RWPE2 (cell line): ENCODE measurements around the gene ATP2A3.

Experiments used
- ATAC-seq: fragments of 200-7000 bp; cut with Tn5 transposase; 3 replicates; pipeline ENCODE4 v1.9.1; 2021; ENCODE audit warnings: low read depth
- DNase-seq: peaks from one replicate; pipeline ENCODE4 v3.0.0-alpha.2; 2020; ENCODE audit warnings: low spot score
- H3K27ac ChIP-seq: fragments of 450-650 bp; 2 replicates; pipeline ENCODE4 v1.5.1; 2017; ENCODE audit warnings: mild to moderate bottlenecking; ENCODE audit not compliant: poor library complexity, severe bottlenecking
- H3K27me3 ChIP-seq: fragments of 250-450 bp; sonication (Bioruptor Pico); 2 replicates; pipeline ENCODE4 v1.5.1; 2021; ENCODE audit warnings: mild to moderate bottlenecking, moderate library complexity; ENCODE audit not compliant: insufficient read depth, poor library complexity, severe bottlenecking
- H3K36me3 ChIP-seq: fragments of 250-450 bp; sonication (Bioruptor Pico); 2 replicates; pipeline ENCODE4 v1.5.1; 2020; ENCODE audit warnings: low read depth, mild to moderate bottlenecking, moderate library complexity
- H3K4me1 ChIP-seq: fragments of 250-450 bp; sonication (Bioruptor Pico); 2 replicates; pipeline ENCODE4 v1.5.1; 2021; ENCODE audit warnings: mild to moderate bottlenecking, moderate library complexity; ENCODE audit not compliant: insufficient read depth, poor library complexity, severe bottlenecking
- H3K4me3 ChIP-seq: fragments of 250-450 bp; sonication (Bioruptor Pico); 2 replicates; pipeline ENCODE4 v1.5.1; 2021; ENCODE audit warnings: mild to moderate bottlenecking, moderate library complexity; ENCODE audit not compliant: severe bottlenecking
- H3K9me3 ChIP-seq: fragments of 250-450 bp; sonication (Bioruptor Pico); 2 replicates; pipeline ENCODE4 v1.5.1; 2021; ENCODE audit warnings: mild to moderate bottlenecking, moderate library complexity; ENCODE audit not compliant: severe bottlenecking
- TF ChIP-seq, protein P1 (sequence below): fragments of 450-650 bp; IDR thresholded peaks from one replicate; pipeline ENCODE4 v1.5.1; 2017; ENCODE audit warnings: mild to moderate bottlenecking, moderate library complexity; ENCODE audit not compliant: poor library complexity, severe bottlenecking

ATP2A3 gene

DNA sequence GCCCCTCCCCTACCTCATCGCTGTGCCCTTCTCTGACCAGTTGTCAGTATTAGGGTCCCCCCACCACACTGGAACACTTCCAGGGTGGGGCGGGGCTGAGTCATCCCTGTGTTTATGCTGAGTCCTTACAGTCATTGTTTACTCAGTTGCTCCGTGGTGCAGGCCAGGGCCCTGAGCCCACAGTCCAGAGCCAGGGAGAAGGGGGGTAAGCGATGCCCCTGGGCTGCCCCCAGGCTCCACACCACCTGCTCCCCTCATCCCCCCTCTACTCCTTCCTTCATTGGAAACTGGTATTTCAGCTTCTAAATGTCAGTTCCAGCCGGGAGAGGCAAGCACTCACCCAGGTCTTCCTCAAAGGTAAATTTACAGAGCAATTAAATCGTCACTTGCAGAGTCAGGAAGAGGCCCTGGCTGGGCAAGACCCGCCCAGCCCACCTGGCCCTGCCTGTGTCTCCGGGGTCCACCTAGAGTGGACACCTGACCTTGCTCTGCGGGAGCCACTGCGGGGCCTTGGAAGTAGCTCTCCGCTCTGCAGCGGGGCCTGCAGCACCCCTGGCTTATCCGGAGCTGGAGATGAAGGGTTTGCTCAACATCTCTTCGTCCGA lies 4.8 kb downstream of the ATP2A3 start:
- H3K36me3 ChIP-seq: no peaks in the 10 kb centered on the region
- DNase-seq: no peak

DNA sequence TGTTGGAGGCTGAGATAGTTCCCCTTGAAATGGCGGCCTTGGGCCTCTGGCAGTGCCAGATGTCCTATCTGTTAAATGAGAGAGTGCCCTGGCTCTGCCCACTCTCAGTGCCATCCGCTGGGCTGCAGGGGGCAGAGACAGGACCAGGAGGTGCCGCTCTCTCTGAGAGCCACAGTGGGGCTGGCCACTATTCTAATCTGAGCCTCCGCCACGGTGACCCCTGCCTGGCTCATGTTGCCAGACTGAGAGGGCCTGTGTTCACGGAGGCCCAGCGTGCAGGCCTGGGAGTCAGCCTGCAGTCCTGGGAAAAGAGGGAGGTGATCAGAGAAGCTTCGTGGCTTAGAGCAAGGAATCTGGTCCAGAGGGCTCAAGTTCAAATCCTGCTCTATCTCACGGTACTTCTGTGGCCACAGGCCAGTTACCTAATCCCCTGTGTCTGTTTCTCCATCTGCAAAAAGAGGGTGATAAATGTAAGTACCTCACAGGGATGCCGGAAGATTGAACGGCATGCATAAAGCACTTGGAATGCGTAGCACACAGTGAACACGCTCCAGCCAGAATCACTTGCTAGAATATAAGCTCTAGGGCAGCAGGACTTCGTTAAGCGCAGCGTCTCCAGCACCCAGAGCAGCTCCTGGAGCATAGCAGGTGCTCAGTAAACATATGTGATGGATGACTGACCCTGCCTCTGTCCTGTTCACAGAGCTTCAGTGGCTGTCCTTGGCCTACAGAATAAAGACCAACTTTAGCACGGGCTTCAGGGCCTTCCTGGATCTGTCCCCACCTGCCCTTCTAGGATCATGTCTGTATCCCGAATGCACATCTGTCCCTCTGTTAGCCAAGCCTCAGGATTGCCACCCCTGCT lies 6.3 kb downstream of the ATP2A3 start:
- Histone ChIP-seq H3K4me3 (no peak overlapping the region), H3K36me3 (no peaks in the 10 kb centered on the region), H3K27me3 (peaks cover 13% of the 10 kb centered on the region), H3K27ac (no peak overlapping the region), H3K4me1 (peaks cover 6% of the 10 kb centered on the region), H3K9me3 (no peaks in the 10 kb centered on the region)
- TF ChIP-seq, protein P1, sequence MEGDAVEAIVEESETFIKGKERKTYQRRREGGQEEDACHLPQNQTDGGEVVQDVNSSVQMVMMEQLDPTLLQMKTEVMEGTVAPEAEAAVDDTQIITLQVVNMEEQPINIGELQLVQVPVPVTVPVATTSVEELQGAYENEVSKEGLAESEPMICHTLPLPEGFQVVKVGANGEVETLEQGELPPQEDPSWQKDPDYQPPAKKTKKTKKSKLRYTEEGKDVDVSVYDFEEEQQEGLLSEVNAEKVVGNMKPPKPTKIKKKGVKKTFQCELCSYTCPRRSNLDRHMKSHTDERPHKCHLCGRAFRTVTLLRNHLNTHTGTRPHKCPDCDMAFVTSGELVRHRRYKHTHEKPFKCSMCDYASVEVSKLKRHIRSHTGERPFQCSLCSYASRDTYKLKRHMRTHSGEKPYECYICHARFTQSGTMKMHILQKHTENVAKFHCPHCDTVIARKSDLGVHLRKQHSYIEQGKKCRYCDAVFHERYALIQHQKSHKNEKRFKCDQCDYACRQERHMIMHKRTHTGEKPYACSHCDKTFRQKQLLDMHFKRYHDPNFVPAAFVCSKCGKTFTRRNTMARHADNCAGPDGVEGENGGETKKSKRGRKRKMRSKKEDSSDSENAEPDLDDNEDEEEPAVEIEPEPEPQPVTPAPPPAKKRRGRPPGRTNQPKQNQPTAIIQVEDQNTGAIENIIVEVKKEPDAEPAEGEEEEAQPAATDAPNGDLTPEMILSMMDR: no peak
- no peak for DNase-seq
- ATAC-seq: no peak

More for the DNA sequence above, 4.8 kb downstream of the ATP2A3 start:
- TF ChIP-seq, protein P1: no peak
- Histone ChIP-seq H3K27me3 (peaks cover 22% of the 10 kb centered on the region), H3K27ac (no peak overlapping the region), H3K4me1 (peaks cover 6% of the 10 kb centered on the region), H3K9me3 (no peaks in the 10 kb centered on the region), H3K4me3 (no peak overlapping the region)
- ATAC-seq: peak; percentile 82

DNA sequence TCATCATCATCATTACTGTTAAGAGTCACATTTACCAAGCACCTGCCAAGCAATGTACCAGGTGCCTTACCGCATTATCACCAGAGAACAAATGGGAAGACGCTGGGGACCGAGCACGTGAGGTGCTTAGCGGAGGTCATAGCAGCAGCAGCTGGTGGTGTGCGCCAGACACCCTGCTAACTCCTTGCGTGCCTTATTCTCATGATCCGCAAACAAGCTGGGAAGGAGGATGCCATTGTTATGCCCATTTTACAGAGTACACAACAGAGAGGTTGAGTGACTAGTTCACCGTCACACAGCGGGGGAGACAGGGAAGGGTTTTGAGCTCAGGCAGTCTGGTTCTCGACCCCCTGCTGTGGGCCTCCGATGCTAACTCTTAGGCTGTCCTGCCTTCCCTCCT lies 7.3 kb downstream of the ATP2A3 start:
- H3K9me3 ChIP-seq: no peaks in the 10 kb centered on the region
- H3K36me3 ChIP-seq: no peaks in the 10 kb centered on the region
- H3K27me3 ChIP-seq: peaks cover 3% of the 10 kb centered on the region
- H3K4me1 ChIP-seq: peaks cover 6% of the 10 kb centered on the region
- DNase-seq: no peak
- no peak for ATAC-seq
- TF ChIP-seq, protein P1: no peak
- H3K27ac ChIP-seq: no peak overlapping the region
- H3K4me3 ChIP-seq: no peak overlapping the region

DNA sequence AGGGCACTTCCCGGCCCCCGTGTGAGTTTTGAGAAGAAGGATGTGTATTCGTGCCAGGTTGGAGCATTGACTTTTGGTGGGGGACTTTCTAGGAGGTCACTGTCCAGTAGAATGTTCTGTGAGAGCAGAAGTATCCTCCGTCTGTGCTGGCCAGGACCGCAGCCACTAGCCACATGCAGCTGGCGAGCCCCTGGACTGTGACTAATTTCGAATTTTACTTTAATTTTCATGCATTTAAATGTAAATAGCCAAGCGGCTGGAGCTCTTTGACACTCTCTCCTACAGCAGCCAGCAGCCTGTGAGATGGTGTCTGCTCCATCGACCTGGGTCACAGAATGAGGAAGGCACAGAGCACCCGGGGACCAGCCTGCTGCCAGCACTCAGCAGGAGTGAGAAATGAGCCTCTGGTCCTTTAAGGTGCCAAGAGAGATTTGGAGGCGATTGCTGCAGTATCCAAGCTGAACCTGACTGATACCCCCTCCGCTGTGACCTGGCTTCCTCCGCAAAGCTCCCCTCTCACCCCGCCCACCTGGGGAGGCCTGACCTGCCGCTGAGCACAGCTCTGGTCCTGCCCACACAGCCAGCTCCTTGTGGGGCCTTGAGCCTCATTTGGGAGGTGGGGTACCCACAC lies 7.8 kb downstream of the ATP2A3 start:
- ATAC-seq (no peak), DNase-seq (no peak)
- Histone ChIP-seq H3K9me3 (no peaks in the 10 kb centered on the region), H3K36me3 (no peaks in the 10 kb centered on the region), H3K4me1 (peaks cover 6% of the 10 kb centered on the region), H3K27ac (no peak overlapping the region), H3K27me3 (no peaks in the 10 kb centered on the region), H3K4me3 (no peak overlapping the region)
- TF ChIP-seq, protein P1: no peak
